ENCODE measurements around the gene RSL1D1.

DNA sequence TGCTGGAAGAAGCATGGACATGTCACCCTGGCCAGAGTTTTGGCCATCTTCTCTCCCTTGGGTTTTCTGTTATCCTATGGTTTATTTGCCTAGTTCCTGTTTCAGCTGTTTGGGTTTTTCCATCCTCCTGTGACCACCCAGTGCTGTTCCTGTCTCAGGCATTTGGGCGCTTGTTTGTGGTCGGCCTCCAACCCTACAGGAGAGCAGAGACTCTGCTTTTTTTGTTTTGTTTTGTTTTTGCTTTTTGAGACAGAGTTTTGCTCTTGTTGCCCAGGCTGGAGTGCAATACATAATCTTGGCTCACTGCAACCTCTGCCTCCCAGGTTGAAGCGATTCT lies 51.0 kb downstream of the RSL1D1 start:
- TF ChIP-seq POLR2A (IDR thresholded peaks at IDR 0.05; ENCODE audit: low read depth, low read length) (no peak), TAF1 (IDR thresholded peaks at IDR 0.05; ENCODE audit: low read depth, low read length) (no peak), POLR2AphosphoS5 (IDR thresholded peaks at IDR 0.05; ENCODE audit: low read depth, low read length) (no peak)
